ENCODE data around the gene CAT.
"Not testable (repeated sequence)": the region's sequence is repeated elsewhere in the genome, so short reads cannot be mapped to it uniquely, and the experiment has no call there.

Gene CAT

DNA sequence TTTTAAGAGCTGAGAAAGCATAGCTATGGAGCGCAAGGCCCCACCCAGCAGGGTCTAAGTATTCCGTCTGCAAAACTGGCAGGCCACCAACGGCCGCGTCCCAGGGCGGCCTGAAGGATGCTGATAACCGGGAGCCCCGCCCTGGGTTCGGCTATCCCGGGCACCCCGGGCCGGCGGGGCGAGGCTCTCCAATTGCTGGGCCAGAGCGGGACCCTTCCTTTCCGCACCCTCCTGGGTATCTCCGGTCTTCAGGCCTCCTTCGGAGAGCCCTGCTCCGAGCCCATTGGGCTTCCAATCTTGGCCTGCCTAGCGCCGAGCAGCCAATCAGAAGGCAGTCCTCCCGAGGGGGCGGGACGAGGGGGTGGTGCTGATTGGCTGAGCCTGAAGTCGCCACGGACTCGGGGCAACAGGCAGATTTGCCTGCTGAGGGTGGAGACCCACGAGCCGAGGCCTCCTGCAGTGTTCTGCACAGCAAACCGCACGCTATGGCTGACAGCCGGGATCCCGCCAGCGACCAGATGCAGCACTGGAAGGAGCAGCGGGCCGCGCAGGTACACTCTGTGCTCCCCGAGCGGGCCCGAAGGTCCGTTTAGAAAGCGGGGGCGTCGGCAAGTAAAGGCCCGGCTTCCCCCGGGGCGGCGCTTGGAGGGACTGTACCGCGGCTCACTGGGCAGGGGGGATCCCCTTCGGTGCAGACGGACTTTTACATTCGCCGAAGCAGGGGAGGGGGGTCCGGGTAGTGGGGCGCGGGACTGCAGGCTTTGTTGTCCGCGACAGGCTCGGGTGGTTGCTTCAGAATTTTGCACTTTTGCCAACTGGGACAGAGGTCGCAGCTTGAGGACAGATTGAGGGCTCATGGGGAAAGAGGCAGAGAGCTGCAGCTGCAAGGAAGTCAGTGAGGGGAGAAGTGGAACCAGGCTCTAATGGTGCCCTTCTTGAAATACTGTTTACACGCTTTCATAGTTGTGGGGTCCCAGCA is at the start of gene CAT:
TSS of gene CAT (plus strand) at position 406 of the 979 bp plus-strand sequence. CDS start at position 486, 80 bp downstream.
- peak; percentile 96 for DNase-seq

DNA sequence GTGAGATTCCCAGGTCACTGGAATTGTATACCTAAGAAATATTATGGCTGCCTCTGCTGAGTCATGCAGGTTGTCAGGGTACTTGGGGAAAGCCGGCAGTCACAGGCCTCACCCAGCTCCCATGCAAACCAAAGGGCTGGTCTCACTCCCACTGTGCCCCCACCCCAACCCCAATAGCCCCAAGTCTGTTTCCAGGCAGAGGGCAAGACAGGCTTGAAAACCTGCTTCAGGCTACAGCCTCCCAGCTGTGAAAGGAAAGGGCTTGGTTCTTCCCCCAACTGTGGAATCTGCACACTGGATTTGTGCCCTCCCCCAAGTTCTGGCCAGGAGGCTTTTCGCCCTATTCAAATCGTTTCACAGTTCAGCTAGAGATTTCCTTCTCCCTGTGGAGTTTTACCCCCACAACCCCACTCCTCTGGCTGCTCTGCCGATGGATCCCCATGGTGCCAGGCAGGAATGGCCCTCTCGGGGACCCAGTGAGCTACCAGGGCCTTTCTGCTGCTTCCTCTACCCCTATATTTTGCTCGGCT is 43.9 kb upstream of the CAT start:
- no peak for DNase-seq

DNA sequence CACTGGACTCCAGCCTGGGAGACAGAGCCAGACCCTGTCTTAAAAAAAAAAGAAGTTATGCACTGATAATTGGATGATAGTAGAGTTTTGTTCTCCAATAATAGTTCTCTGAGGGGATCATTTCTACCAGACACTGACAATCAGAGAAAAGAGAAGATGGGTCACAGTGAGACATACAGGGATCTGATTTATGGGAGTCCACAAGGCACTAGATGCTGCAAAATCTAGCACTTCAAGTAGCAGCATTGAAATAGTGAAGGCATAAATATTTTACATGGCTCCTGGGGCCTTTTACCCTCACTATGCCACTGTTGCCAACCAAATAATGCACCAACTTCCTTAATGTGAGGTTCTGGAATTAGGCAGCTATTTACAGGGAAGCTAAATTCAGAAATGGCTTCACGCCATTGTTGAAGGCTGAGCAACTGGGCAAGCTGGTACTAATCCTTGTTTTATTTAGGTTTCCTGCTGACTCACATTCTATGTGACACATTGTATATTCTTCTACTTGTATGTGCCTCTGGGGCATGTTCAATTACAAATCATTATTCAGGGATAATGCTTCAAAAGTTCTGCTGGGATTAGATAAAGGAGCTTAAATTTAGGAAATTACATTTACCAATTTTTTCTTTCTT is 42.7 kb upstream of the CAT start:
- no peak for DNase-seq

DNA sequence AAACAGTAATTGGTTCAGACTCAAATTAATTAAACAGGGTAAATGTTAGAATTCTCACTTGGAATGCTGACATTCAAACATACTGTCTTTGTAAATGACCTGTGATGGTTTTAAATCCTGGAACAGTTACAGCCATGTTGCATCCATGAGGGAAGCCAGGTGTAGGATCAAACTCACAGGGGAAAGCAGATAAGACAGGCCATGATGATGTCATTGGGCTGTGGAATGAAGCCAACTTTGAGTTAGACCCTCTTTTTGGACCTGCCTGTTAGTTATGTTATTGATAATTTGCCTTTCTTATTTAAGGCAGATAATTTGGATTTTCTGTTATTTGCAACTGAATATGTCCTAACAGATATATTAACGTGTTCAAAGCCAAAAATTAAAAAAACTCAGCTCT is 41.6 kb upstream of the CAT start:
- no peak for DNase-seq

DNA sequence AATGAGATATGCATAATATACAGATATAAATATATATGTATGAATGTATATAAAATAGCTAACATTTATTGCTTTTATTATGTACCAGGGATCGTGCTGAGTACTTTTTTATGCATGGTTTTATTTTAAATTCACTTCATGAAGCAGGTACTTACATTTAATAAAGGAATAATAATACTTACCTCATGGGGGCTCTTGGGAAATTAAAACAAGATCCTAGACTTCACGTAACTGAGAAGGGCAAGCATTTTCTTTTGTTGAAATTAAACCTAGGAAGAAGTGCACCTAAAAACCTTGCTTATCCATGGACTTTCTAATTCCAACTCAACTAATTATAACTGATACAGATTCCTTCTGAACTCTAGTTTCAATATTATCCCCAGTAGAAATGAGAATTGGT is 40.9 kb upstream of the CAT start:
- no peak for DNase-seq

DNA sequence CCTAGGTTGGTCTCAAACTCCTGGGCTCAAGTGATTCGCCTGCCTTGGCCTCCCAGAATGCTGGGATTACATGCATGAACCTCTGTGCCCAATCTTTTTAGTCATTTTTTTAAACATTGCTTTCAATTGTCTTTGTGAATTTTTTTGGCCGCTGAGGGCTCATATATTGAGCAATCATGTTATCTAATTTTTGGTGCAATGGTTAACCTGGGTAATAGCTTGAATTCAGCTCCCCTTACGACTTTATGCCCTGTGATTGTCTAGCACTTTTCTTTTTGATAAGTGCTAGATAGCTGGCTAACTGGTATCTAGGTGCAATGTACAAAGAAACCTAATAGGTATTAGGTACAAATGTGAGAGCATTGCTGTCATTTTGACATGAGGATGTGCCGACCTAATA is 35.3 kb upstream of the CAT start:
- DNase-seq = no peak

DNA sequence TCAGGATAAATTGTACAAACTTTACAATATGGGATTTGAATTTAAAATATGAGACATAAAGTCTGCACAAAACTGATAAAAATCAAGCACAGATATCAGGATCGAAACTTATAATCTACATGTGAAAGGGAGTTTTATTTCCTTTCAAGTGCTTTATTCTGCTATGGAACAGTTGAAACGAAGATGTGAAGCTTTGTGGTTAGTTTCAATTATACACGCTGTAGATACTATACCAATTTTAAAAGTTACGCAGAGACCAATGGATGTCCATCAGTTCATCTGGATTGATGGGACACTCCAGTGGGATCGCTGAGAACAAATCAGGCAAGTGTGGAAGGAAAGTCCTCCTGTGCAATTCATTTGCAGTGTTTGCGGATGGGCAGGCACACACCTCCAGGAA is 34.5 kb upstream of the CAT start:
- DNase-seq = no peak

DNA sequence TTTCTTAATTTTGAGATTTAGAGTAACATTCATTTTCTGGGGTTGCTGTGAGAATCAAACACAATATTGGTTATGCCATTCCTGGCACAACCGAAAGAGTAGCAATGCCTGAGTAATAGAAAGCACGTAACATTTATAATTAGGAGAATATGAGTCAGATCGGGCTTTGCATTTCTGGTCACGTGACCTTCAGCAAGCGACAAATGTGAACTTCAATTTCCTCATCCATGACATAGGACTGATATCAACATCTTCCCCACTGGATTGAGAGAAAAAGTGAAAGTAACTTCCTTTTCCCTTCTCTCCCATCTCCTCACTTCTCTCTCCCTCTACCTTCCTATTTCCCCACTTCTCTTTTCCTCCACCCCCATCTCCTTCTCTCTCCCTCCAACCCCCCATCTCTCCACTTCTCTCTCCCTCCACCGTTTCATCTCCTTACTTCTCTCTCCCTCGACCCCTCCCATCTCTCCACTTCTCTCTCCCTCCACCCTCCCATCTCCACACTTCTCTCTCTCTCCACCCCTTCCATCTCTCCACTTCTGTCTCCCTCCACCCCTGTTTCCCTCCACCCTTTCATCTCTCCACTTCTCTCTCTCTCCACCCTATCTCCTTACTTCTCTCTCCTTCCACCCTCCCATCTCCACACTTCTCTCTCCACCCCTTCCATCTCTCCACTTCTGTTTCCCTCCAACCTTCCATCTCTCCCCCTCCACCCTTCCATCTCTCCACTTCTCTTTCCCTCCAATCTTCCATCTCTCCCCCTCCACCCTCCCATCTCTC is 33.5 kb upstream of the CAT start:
- DNase-seq = no peak

DNA sequence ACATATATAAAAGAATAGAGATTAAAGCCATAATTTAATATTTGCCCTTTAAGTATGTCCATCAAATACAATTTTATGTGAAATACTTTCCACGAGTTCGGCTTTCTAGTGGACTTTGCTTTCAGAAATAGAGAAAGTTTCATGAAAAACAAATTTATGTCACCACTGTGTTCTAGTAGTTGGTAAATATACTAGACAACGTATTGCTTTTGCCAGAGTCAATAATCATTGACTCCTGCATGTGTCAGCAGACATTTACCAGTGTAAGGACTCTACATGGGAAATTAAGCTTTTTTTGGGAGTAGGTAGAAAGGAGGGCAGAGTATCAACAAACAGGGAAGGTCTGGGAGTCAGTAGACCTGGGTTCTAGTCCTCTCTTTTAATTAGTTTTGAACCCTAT is 32.3 kb upstream of the CAT start:
- DNase-seq = no peak

DNA sequence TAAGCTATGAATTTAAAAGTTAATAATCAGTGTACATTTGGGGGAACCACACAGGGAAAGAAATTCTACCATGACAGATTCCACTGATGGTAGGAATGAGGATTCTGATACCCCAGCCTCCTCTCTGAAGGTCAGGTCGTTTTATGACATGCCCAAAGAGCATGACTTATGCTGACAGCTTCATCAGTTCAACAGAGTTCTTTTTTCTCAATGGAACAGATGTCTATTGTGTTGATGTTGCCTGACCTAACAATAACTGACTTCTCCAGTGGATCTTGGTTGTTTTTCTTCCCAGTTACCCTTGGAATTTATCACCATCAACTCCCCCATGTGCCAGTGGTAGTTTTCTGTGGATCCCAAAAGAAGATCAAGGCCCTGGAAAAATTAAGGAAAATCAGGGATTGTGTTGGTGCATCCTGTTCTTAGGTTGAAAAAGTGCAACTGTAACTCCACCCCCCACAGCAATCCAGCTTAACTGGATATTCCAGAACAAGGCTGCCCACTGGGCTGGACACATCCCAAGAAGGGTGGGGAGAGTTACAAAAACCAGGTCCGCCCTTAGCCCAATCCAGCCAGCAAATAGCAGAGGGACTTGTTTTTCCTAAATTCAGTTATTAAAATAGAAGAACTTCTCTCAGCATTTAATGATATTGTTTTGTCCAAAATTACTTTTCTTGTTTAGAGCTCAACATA is 31.5 kb upstream of the CAT start:
- peak; percentile 7 for DNase-seq

DNA sequence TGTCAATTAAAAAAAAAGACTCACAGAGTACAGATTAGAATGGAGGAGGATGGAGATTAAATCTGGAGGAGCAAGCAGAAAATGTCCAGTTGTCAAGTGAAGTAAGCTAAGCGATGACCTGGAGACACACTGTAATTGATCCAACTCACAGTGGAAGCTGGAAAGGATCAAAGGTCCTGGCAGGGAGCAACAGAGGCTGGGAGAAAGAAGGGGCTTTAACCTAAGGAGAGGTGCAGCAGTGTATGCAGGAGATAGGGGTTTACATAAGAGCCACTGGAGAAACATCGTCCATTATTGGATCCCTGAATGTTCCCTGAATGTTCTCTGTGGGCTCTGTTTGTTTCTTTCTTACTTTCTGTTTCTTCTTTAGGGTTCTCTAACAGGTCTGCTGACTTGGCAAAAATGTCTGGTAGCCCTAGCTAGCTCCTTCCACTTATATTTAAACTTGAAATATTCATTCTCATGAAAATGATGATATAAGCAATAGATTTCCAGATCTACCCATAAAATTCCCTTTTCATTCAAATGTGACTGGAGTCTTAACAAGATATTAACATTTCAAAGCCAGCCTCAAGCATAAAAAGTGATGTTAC is 30.1 kb upstream of the CAT start:
- no peak for DNase-seq

DNA sequence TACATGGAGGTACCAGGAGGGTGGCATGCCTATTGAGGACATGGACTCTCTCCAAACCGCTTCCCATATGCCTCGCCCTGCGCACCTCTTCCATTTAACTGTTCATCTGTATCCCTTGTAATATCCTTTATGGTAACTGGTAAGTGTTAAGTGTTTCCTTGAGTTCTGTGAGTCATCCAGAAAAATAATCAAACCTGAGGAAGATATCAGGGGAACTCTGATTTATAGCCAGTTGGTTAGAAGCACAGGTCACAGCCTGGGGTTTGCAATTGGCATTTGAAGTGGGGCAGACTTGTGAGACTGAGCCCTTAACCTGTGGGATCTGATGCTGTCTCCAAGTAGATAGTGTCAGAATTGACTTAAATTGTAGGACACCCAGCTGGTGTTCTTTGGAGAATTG is 27.6 kb upstream of the CAT start:
- no peak for DNase-seq

DNA sequence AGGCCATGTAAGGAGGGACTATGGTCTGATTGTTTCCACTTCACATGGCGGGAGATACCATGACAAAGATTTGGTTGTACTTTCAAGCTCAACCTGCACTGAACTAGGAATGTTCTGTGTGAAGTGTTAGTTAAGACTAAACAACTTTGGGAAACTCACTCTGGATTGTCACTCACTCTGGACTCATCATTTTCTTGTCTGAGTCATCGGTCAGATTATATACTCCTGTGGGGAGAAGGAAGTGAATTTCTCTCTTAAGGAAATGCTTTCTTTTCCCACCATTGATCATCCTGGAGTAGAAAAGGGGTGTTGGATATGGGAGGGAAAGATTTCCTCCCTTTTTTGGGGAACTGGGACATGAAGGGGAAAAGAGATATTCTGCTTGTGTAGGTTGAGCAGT is 26.9 kb upstream of the CAT start:
- DNase-seq = no peak

DNA sequence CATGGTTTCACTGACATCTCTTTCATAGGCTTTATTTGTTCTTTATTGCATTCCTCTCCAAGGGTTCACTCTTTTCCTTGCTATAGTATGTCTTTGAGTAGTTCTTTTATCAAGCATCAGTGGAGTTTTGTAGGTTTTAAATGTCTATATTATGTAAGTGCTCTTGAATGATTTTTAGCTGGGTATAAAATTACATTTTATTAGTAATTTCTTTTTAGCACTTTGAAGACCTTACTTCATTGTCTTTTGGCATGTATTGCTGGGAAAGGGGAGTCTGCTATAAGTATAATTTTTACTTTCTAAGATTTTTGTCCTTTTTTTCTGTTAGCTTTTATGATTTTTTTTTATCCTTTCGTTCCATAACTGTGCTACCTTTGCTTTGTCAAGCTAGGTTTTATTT is 25.5 kb upstream of the CAT start:
- no peak for DNase-seq

DNA sequence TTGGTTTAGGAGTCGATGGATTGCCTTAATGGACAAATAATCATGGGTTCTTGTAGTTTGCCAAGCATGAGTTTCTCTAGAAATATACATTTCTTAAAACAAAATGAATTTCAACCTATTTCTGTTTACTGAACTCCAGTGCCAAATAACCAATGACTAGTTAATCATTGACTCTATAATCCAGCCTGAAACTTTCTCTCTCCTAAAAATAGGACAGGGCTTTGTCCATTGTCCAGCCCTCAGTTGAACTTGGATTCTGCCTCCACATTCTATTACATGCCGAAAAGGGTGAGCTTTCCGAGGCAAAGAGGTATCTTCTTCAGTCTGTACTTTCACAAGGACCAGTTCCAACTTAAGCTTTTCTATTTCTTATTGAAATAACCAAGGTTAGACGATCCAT is 23.2 kb upstream of the CAT start:
- DNase-seq = no peak

DNA sequence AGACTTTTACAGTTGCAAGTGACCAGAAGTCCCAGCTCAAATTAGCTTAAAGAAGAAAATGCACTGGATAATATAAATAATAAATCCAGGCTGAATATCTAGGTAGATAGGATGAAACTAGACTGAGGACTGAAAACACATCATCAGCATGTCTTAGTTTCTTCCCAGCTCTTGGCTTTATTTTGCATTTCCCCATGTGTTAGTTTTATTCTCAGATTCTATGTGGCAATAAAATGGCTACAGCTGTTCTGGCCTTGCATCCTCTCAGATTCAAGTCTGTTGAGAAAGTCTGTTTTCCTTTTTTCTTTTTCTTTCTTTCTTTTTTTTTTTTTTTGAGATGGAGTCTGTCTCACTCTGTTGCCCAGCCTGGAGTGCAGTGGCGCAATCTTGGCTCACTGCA is 22.6 kb upstream of the CAT start:
- no peak for DNase-seq

DNA sequence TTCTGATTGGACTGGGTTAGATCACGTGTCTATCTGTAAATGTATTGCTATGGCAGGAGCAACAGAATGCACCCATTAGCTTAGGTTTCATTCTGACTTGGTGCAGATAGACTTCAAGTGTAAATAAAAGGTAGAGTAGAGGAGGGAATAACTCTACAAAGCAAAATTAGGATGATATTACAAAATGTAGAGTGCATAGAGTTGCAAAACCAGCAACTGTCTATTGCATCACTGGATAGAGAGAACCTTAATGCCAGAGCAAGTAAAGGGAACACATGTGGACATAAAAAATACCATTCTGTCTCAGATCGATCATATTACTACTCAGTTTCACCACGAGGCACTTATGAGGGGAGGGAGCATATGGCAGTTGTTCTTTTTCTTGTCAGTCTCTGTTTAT is 22.0 kb upstream of the CAT start:
- DNase-seq = no peak

DNA sequence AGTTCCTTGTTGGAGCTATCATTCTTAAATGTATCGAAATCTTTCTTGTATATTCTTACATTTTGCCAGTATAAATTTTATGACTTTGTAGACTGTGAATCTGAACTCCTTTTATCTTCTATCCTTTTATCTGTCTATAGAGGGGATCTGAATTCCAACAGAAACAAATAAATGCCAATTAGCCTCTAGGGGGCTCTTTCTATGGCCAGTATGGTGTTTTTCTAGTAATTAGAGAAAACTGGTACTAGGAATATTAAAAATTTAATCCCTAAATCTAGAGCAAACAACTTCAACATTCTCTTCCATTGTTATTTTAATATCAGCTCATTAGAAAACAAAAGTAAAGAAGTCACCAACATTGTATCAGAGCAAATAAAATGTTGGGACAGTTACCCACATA is 21.5 kb upstream of the CAT start:
- DNase-seq = no peak

DNA sequence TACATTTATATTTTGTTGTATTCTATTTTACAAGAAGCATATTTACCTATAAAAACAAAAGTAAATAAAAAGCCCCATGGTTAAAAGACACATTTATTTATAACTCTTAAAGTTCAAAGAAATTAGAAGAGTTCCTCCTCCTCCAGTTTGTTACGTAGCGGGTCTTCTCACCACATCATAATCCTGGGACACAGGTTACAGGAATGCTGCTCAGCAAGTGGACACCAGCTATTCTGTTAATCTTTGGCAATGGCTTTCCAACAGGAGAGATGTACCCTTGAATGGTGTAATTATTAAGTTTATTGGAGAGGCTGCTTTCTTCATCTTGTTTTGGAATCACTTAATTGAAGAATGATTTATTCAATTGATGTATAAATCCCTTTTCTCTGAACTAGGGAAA is 19.6 kb upstream of the CAT start:
- DNase-seq = no peak

DNA sequence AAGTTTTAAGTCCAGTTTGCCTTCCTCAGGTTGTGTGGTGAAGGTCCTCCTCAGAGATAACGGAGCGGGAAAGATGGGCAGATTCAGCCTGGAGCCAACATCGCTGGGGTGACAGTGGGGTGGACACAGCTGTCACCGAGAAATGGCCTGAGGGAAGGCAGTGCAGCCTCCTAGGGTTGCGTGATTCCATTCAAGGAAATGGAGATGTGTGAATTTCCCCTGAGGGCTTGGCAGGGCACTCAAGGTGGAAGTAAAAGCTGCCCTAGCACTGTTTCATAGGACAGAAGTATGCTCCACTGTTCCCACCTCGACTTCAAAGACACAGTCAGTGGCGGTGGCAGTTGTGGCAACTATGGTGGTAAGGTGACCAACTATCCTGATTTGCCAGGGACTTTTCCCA is 15.4 kb upstream of the CAT start:
- DNase-seq = no peak

DNA sequence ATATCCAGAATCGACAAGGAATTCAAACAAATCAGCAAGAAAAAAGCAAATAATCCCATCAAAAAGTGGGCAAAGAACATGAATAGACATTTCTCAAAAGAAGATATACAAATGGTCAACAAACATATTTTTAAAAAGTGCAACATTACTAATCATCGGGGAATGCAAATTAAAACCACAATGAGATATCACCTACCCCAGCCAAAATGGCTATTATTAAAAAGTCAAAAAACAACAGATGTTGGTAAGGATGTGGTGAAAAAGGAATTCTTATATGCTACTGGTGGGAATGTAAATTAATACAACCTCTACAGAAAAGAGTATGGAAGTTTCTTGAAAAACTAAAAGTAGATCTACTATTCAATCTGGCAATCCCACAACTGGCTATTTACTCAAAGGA is 13.9 kb upstream of the CAT start:
- DNase-seq = not testable (repeated sequence)

DNA sequence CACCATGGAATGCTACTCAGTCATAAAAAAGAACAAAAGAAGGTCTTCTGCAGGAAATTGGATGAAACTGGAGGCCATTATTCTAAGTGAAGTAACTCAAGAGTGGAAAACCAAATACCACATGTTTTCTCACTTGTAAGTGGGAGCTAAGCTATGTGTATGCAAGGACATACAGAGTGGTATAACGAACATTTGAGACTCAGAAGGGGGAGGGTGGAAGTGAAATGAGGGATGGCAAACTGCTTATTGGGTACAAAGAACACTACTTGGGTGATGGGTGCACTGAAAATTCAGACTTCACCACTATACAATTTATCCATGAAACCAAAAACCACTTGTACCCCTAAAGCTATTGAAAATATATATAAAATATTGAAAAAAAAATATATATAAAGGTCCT is 13.4 kb upstream of the CAT start:
- no peak for DNase-seq
